HepG2 (cell line): Measurements from ENCODE around the gene NOTUM. TPM values are rescaled to one million over a fixed set of nuclear protein-coding genes. Genes with fewer than 3 reads are reported as not detected.

Source experiments
- ATAC-seq: fragments of 200-7000 bp; cut with Tn5 transposase; 3 replicates; pipeline ENCODE4 v1.9.1; 2020; ENCODE audit warnings: mild to moderate bottlenecking, moderate library complexity
- BruUV-seq: library from RNA; stranded (reverse); fragments of 400-500 nt; replicated peaks from 2 replicates; lab custom pipeline; 2021; lab: Mats Ljungman, UMichigan
- CTCF ChIA-PET: fragments of 300-600 bp; formaldehyde crosslinking; extraction: SDS; loops from one replicate; lab custom pipeline; 2021; ENCODE audit warnings: low total read pairs, inconsistent platforms, low intra/inter-chr PET ratio; lab: Yijun Ruan, JAX
- POLR2A ChIA-PET: fragments of 350-600 bp; sonication (Branson Sonifier 250); formaldehyde crosslinking; loops from one replicate; lab custom pipeline; 2020; ENCODE audit warnings: antibody characterized with exemption, inconsistent platforms; lab: Yijun Ruan, JAX
- DNase-seq: peaks from one replicate; pipeline ENCODE4 v3.0.0-alpha.2; 2015; ENCODE audit warnings: low spot score
- FAIRE-seq: peaks from 3 replicates; lab custom pipeline; 2011; peaks lifted over from hg19 to GRCh38; lab: Jason Lieb, UNC
- H2AFZ ChIP-seq: one replicate; pipeline ENCODE4 v1.6.1; 2011; ENCODE audit warnings: low read length, inconsistent platforms
- H3K27ac ChIP-seq: fragments of 300-600 bp; 3 replicates; pipeline ENCODE4 v1.8.0; 2011; ENCODE audit warnings: mixed run types, mild to moderate bottlenecking, mixed read lengths, low read length, inconsistent platforms; ENCODE audit not compliant: insufficient read depth; ENCODE audit errors: extremely low read length
- H3K27me3 ChIP-seq, 2 experiments: fragments of 200-600 bp in 1 of 2; 2 replicates in 1 of 2; 3 replicates in 1 of 2; pipeline versions ENCODE4 v1.6.0 to v1.8.0; 2011; ENCODE audit warnings: low read length in 2 of 2, mild to moderate bottlenecking in 2 of 2, moderate library complexity in 2 of 2, inconsistent platforms in 1 of 2; ENCODE audit not compliant: insufficient read depth in 2 of 2, control insufficient read depth in 1 of 2
- H3K36me3 ChIP-seq, 2 experiments: fragments of 200-600 bp in 1 of 2; replicated peaks in 1 of 2; 2 replicates in 1 of 2; 3 replicates in 1 of 2; pipeline versions ENCODE4 v1.5.1 to v1.8.0; 2011; ENCODE audit warnings: low read length in 2 of 2, inconsistent platforms in 1 of 2; ENCODE audit not compliant: insufficient read depth in 2 of 2, control insufficient read depth in 1 of 2
- H3K4me1 ChIP-seq: 2 replicates; pipeline ENCODE4 v1.5.1; 2012; ENCODE audit warnings: low read length, inconsistent platforms; ENCODE audit not compliant: insufficient read depth
- H3K4me2 ChIP-seq: 2 replicates; pipeline ENCODE4 v1.6.0; 2011; ENCODE audit warnings: low read depth, low read length, inconsistent platforms
- H3K4me3 ChIP-seq, 3 experiments: fragments of 200-600 bp in 1 of 3; sonication (generic), shearing (Covaris generic) in 1 of 3; replicated peaks in 1 of 3; 2 replicates each; pipeline ENCODE4 v1.5.1; 2011 to 2016; ENCODE audit warnings: low read length in 3 of 3, inconsistent platforms in 2 of 3, low read depth in 2 of 3, mild to moderate bottlenecking in 2 of 3, control low read depth in 1 of 3, mixed read lengths in 1 of 3; ENCODE audit not compliant: insufficient read depth in 1 of 3
- H3K79me2 ChIP-seq: one replicate; pipeline ENCODE4 v1.6.1; 2011; ENCODE audit warnings: low read length, inconsistent platforms; ENCODE audit not compliant: insufficient read depth
- H3K9ac ChIP-seq: 2 replicates; pipeline ENCODE4 v1.6.0; 2011; ENCODE audit warnings: mild to moderate bottlenecking, low read depth, low read length, inconsistent platforms; ENCODE audit not compliant: insufficient read depth
- H3K9me3 ChIP-seq: 2 replicates; pipeline ENCODE4 v1.5.1; 2012; ENCODE audit warnings: mild to moderate bottlenecking, low read length
- H4K20me1 ChIP-seq: 2 replicates; pipeline ENCODE4 v1.6.0; 2011; ENCODE audit warnings: inconsistent platforms, mild to moderate bottlenecking, low read length, moderate library complexity; ENCODE audit not compliant: insufficient read depth
- DMAP1 ChIP-seq: IDR thresholded peaks from 2 replicates; pipeline ENCODE4 v1.6.1; 2016
- MYNN ChIP-seq: sonication (generic); formaldehyde crosslinking; IDR thresholded peaks from 2 replicates; pipeline ENCODE4 v1.4.0; 2020; ENCODE audit warnings: mild to moderate bottlenecking, low read depth, missing genetic modification reagents
- NFIB ChIP-seq: sonication (generic); formaldehyde crosslinking; IDR thresholded peaks from 2 replicates; pipeline ENCODE4 v1.9.0; 2021; ENCODE audit warnings: missing genetic modification reagents, mild to moderate bottlenecking, borderline replicate concordance
- NR2C2 ChIP-seq: sonication (generic); formaldehyde crosslinking; IDR thresholded peaks from 2 replicates; pipeline ENCODE4 v1.4.0; 2020; ENCODE audit warnings: missing genetic modification reagents, mild to moderate bottlenecking, moderate library complexity, borderline replicate concordance
- POLR2AphosphoS5 ChIP-seq: IDR thresholded peaks from 2 replicates; pipeline ENCODE4 v1.6.1; 2012; ENCODE audit warnings: low read depth, low read length
- RAD21 ChIP-seq: fragments of 450-650 bp; formaldehyde crosslinking; IDR thresholded peaks from 2 replicates; pipeline ENCODE4 v1.5.0; 2020; ENCODE audit warnings: mild to moderate bottlenecking
- RBFOX2 ChIP-seq: fragments of 200-400 bp; formaldehyde crosslinking; IDR thresholded peaks from 2 replicates; pipeline ENCODE4 v1.6.1; 2017; ENCODE audit warnings: low read depth, mild to moderate bottlenecking, low read length
- TIGD3 ChIP-seq: sonication (generic); formaldehyde crosslinking; IDR thresholded peaks from 2 replicates; pipeline ENCODE4 v1.5.1; 2020; ENCODE audit warnings: mild to moderate bottlenecking, missing genetic modification reagents, borderline replicate concordance
- WIZ ChIP-seq: sonication (generic); formaldehyde crosslinking; IDR thresholded peaks from 2 replicates; pipeline ENCODE4 v1.5.1; 2020; ENCODE audit warnings: mild to moderate bottlenecking, missing genetic modification reagents
- ZBTB3 ChIP-seq: sonication (generic); formaldehyde crosslinking; IDR thresholded peaks from 2 replicates; pipeline ENCODE4 v1.4.0; 2020; ENCODE audit warnings: low read depth, mild to moderate bottlenecking, moderate library complexity, missing genetic modification reagents, borderline replicate concordance
- ZMYM4 ChIP-seq: sonication (generic); formaldehyde crosslinking; IDR thresholded peaks from 2 replicates; pipeline ENCODE4 v1.8.1; 2023; ENCODE audit warnings: mild to moderate bottlenecking, missing genetic modification reagents
- ZNF225 ChIP-seq: sonication (generic); formaldehyde crosslinking; IDR thresholded peaks from 2 replicates; pipeline ENCODE4 v1.4.0; 2020; ENCODE audit warnings: mild to moderate bottlenecking, missing genetic modification reagents
- ZNF292 ChIP-seq: sonication (generic); formaldehyde crosslinking; IDR thresholded peaks from 2 replicates; pipeline ENCODE4 v1.8.1; 2022; ENCODE audit warnings: mild to moderate bottlenecking, low read depth, missing genetic modification reagents, borderline replicate concordance
- ZNF441 ChIP-seq: sonication (generic); formaldehyde crosslinking; IDR thresholded peaks from 2 replicates; pipeline ENCODE4 v1.7.0; 2021; ENCODE audit warnings: missing genetic modification reagents, borderline replicate concordance
- ZNF883 ChIP-seq: sonication (generic); formaldehyde crosslinking; IDR thresholded peaks from 2 replicates; pipeline ENCODE4 v1.5.1; 2020; ENCODE audit warnings: mild to moderate bottlenecking, missing genetic modification reagents; ENCODE audit errors: not compliant biosample characterization
- WGBS: methylation state at CpG from one replicate; pipeline ENCODE4 v1.1.6; 2017; ENCODE audit warnings: low lambda C conversion rate; 5-methylcytosine and 5-hydroxymethylcytosine counted together
- in situ Hi-C: cut with HindIII; loops from 2 replicates; pipeline ENCODE4 v1.10.0; 2017; ENCODE audit warnings: low pct_unique_long_range_greater_than_20kb; ENCODE audit not compliant: extremely low pct_ligation_motif_present
- intact Hi-C: fragments of 100-400 bp; cut with micrococcal nuclease; formaldehyde crosslinking; loops from one replicate; pipeline ENCODE4 v1.10.0; 2022; ENCODE audit not compliant: unreplicated experiment
- polyA plus RNA-seq, 8 experiments: library from polyadenylated mRNA; depleted of rRNA in 3 of 8; stranded (reverse) in 7 of 8; unstranded in 1 of 8; fragments of >200 nt; fragmentation: Illumina TruSeq in 4 of 8; extraction: Trizol in 4 of 8; gene quantifications; 2 replicates each; pipeline versions ENCODE4 v1.2.1 to v1.2.3, GENCODE V29; 2011 to 2016; ENCODE audit warnings: low read depth in 4 of 8, missing spikeins in 1 of 8, mixed read lengths in 1 of 8; ENCODE audit not compliant: insufficient read depth in 1 of 8
- total RNA-seq, 5 experiments: library from RNA; depleted of rRNA; stranded (reverse); fragments of >200 nt; fragmentation: Illumina TruSeq; extraction: Trizol; gene quantifications; 2 replicates each; pipeline ENCODE4 v1.2.3, GENCODE V29; 2016; ENCODE audit warnings: low read depth in 1 of 5
- TF ChIP-seq, protein P1 (sequence below): sonication (generic); formaldehyde crosslinking; IDR thresholded peaks from 2 replicates; pipeline ENCODE4 v1.4.0; 2020; ENCODE audit warnings: mild to moderate bottlenecking, missing genetic modification reagents
- TF ChIP-seq, protein P2 (sequence below), 2 experiments: fragments of 450-650 bp in 1 of 2; sonication (generic) in 1 of 2; formaldehyde crosslinking; IDR thresholded peaks; 2 replicates each; pipeline versions ENCODE4 v1.5.0 to v1.8.0; 2020 to 2022; ENCODE audit warnings: mild to moderate bottlenecking in 1 of 2, missing genetic modification reagents in 1 of 2
- TF ChIP-seq, protein P3 (sequence below): IDR thresholded peaks from 2 replicates; pipeline ENCODE4 v1.6.1; 2016; ENCODE audit warnings: missing compliant biosample characterization, missing genetic modification reagents, borderline replicate concordance
- TF ChIP-seq, protein P4 (sequence below): IDR thresholded peaks from 2 replicates; pipeline ENCODE4 v1.6.1; 2016; ENCODE audit warnings: mild to moderate bottlenecking, missing biosample characterization, missing genetic modification reagents

NOTUM gene
- total and polyA plus RNA-seq, 2 of the 13 experiments (the other 11 are each of a cell fraction or from before 2014, with no cell fraction given), result 150 to 160 TPM

DNA sequence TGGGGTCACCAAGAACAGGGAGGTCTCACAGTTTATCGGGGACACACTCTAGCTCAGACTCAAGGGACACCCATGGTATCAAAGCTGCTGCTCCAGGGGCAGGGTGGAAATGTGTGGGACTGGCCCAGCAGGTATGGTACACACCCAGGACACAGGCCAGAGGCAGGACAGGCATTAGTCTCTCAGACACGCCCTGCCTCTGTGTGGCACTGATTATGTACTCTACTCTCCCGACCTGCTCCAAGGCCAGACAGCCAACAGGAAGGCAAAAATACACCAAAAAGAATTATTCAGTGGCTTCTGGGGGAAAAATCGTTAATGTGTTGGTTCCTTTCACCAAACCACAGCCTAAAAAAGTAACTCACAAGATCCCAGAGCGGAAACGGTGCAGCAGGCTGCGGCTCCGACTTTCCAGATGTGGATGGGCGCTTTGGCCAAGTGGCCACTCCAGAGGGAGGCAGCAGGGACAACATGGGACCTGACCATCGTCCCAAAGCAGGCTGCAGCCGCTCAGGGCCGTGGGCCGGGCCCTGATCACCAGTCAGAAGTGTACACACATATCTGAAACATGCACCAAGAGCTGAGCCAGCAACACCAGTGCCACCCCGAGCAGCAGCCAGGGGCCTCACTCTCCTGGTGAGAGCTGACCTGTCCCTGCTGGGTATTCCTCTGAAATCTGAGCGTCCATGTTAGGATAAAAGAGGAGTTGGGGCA, 42.0 kb downstream of the NOTUM start:
- BruUV-seq, result no TSS peak
- H3K27ac ChIP-seq, result no peak overlapping the region
- 94% methylated on average over 15 of the region's 15 CpGs for WGBS

More for the DNA sequence above, 42.0 kb downstream of the NOTUM start:
- Histone ChIP-seq H3K4me2 (peak overlapping the region; percentile 83; the same call in 1 of the 2 replicates), H4K20me1 (peaks cover 7% of the 10 kb centered on the region; the same call in 1 of the 2 replicates), H3K79me2 (peaks cover 57% of the 10 kb centered on the region), H2AFZ (no peak overlapping the region), H3K9ac (no peak overlapping the region), H3K4me1 (peaks cover 35% of the 10 kb centered on the region), H3K36me3 (peaks cover 40 to 50% of the 10 kb centered on the region in 2 experiments), H3K4me3 (no peak overlapping the region)
- FAIRE-seq (no peak), ATAC-seq (peak; percentile 13), DNase-seq (no peak)
- POLR2A ChIA-PET, result no interaction called here
- in situ Hi-C loops (no loop called here), intact Hi-C loops (no loop called here)
- CTCF ChIA-PET, result no interaction called here
- no peak for TF ChIP-seq NFIB (CRISPR knock-in tag)
- TF ChIP-seq, protein P1, sequence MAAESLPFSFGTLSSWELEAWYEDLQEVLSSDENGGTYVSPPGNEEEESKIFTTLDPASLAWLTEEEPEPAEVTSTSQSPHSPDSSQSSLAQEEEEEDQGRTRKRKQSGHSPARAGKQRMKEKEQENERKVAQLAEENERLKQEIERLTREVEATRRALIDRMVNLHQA (CRISPR knock-in tag), result no peak
- no peak for TF ChIP-seq ZNF225 (CRISPR knock-in tag)
- TF ChIP-seq DMAP1 (CRISPR knock-in tag), result no peak
- TF ChIP-seq WIZ, result no peak
- no peak for TF ChIP-seq ZMYM4
- TF ChIP-seq ZNF292, result no peak
- no peak for TF ChIP-seq POLR2AphosphoS5
- no peak for TF ChIP-seq NR2C2 (CRISPR knock-in tag)
- TF ChIP-seq, protein P2, sequence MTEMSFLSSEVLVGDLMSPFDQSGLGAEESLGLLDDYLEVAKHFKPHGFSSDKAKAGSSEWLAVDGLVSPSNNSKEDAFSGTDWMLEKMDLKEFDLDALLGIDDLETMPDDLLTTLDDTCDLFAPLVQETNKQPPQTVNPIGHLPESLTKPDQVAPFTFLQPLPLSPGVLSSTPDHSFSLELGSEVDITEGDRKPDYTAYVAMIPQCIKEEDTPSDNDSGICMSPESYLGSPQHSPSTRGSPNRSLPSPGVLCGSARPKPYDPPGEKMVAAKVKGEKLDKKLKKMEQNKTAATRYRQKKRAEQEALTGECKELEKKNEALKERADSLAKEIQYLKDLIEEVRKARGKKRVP (CRISPR knock-in tag; IDR thresholded peaks at IDR 0.05), result no peak
- TF ChIP-seq TIGD3 (CRISPR knock-in tag), result no peak
- no peak for TF ChIP-seq RAD21 (CRISPR knock-in tag)
- no peak for TF ChIP-seq ZBTB3 (CRISPR knock-in tag)
- no peak for TF ChIP-seq MYNN (CRISPR knock-in tag)
- TF ChIP-seq ZNF883 (CRISPR knock-in tag), result no peak
- TF ChIP-seq ZNF441 (CRISPR knock-in tag), result no peak
- TF ChIP-seq RBFOX2, result no peak
- TF ChIP-seq, protein P3, sequence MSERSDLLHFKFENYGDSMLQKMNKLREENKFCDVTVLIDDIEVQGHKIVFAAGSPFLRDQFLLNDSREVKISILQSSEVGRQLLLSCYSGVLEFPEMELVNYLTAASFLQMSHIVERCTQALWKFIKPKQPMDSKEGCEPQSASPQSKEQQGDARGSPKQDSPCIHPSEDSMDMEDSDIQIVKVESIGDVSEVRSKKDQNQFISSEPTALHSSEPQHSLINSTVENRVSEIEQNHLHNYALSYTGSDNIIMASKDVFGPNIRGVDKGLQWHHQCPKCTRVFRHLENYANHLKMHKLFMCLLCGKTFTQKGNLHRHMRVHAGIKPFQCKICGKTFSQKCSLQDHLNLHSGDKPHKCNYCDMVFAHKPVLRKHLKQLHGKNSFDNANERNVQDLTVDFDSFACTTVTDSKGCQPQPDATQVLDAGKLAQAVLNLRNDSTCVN (CRISPR knock-in tag), result no peak
- TF ChIP-seq, protein P4, sequence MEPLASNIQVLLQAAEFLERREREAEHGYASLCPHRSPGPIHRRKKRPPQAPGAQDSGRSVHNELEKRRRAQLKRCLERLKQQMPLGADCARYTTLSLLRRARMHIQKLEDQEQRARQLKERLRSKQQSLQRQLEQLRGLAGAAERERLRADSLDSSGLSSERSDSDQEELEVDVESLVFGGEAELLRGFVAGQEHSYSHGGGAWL, result no peak
- TF ChIP-seq, all 625 proteins: peak for 0
- no peaks in the 10 kb centered on the region for H3K9me3 ChIP-seq
- no peaks in the 10 kb centered on the region for H3K27me3 ChIP-seq
